Suppressor macrophage treated with lipopolysaccharide for 1 hour (primary cell): ENCODE data around the gene RNASEH2B.

Source experiments
- DNase-seq, 3 donors: peaks; one replicate each; pipeline ENCODE4 v3.0.0-alpha.2; 2020 to 2022

The RNASEH2B gene

GRCh38 chr13:50942630-50943311, 33.2 kb downstream of the RNASEH2B start:
- no peak for DNase-seq

GRCh38 chr13:50945669-50946068, 36.1 kb downstream of the RNASEH2B start:
- no peak for DNase-seq

GRCh38 chr13:50948601-50949000, 39.0 kb downstream of the RNASEH2B start:
- DNase-seq = no peak

GRCh38 chr13:50950849-50951248, 41.3 kb downstream of the RNASEH2B start:
- DNase-seq = no peak

- DNase-seq = no peak
Observed at GRCh38 chr13:50951366-50951765, 41.8 kb downstream of the RNASEH2B start.

GRCh38 chr13:50955241-50955640, 45.6 kb downstream of the RNASEH2B start:
- no peak for DNase-seq

GRCh38 chr13:50955798-50956197, 46.2 kb downstream of the RNASEH2B start:
- no peak for DNase-seq

GRCh38 chr13:50957620-50958019, 48.0 kb downstream of the RNASEH2B start:
- no peak for DNase-seq

- DNase-seq = no peak
Observed at GRCh38 chr13:50969691-50970090, 60.1 kb downstream of the RNASEH2B start.

- peak; percentile 53 to 60 (median 59) for DNase-seq
Observed at GRCh38 chr13:50970956-50971355, 61.4 kb downstream of the RNASEH2B start.

- no peak for DNase-seq
Observed at GRCh38 chr13:50974268-50974667, 64.7 kb downstream of the RNASEH2B start.

GRCh38 chr13:50979187-50979586, 69.6 kb downstream of the RNASEH2B start:
- peak; percentile 36 to 65 (median 57) for DNase-seq

- no peak for DNase-seq
Observed at GRCh38 chr13:50981686-50982085, 72.1 kb downstream of the RNASEH2B start.

- peak in 2 of 3 donors; percentile 43 to 49 for DNase-seq
Observed at GRCh38 chr13:50989476-50989875, 79.9 kb downstream of the RNASEH2B start.

- no peak for DNase-seq
Observed at GRCh38 chr13:50990065-50990817, 80.7 kb downstream of the RNASEH2B start.

GRCh38 chr13:50990818-50991506, 81.4 kb downstream of the RNASEH2B start:
- peak in 2 of 3 donors; percentile 40 to 53 for DNase-seq

- DNase-seq = peak; percentile 29 to 44 (median 32)
Observed at GRCh38 chr13:50991579-50992521, 82.3 kb downstream of the RNASEH2B start.

- no peak for DNase-seq
Observed at GRCh38 chr13:50993371-50993770, 83.8 kb downstream of the RNASEH2B start.

- no peak for DNase-seq
Observed at GRCh38 chr13:50993934-50994333, 84.3 kb downstream of the RNASEH2B start.

- no peak for DNase-seq
Observed at GRCh38 chr13:50994651-50995050, 85.1 kb downstream of the RNASEH2B start.

- no peak for DNase-seq
Observed at GRCh38 chr13:50995854-50996253, 86.3 kb downstream of the RNASEH2B start.

GRCh38 chr13:50998326-50998725, 88.7 kb downstream of the RNASEH2B start:
- DNase-seq = no peak

- no peak for DNase-seq
Observed at GRCh38 chr13:50999641-51000040, 90.0 kb downstream of the RNASEH2B start.
